ENCODE data around the gene PELI3. TPM values are rescaled to one million over a fixed set of nuclear protein-coding genes. Genes with fewer than 3 reads are reported as not detected.

Gene PELI3
- polyA plus RNA-seq, 10 donors, result 4.2 to 6.3 (median 5.8) TPM

DNA sequence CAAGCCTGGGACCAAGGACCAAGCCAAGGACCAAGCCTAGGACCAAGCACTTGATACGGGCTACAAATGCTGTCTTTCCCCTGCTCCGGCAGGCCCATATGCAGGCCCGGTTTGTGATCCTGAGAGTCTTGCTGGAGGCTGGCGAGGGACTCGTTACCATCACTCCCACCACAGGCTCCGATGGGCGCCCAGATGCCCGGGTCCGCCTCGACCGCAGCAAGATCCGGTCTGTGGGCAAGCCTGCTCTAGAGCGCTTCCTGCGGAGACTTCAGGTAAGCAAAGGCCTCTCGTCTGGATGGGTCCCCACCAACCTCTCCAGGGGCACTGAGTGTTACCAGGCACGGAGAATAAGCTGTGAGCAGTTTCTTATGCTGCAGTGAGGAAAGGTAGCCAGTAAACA, 30.5 kb downstream of the PELI3 start:
- no peak for DNase-seq

DNA sequence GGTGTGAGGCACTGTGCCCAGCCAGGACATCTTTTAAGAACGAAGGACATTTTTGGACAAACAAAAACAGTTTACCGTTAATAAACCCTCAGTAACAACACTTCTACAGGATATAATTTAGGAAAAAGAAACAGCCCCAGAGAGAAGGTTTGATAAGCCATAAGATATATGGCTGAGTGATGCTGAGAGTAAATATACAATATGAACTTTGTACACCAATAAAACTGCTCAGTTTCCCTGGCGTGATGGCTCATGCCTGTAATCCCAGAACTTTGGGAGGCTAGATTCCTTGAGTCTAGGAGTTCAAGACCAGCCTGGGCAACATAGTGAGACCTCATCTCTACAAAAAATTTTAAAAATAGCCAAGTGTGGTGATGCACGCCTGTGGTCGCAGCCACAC, 31.8 kb downstream of the PELI3 start:
- no peak for DNase-seq

- no peak for DNase-seq
Measured at GRCh38 chr11:66505276-66505816, 38.6 kb downstream of the PELI3 start.

GRCh38 chr11:66509131-66509561, 42.4 kb downstream of the PELI3 start:
- peak; percentile 3 to 33 (median 5) for DNase-seq

DNA sequence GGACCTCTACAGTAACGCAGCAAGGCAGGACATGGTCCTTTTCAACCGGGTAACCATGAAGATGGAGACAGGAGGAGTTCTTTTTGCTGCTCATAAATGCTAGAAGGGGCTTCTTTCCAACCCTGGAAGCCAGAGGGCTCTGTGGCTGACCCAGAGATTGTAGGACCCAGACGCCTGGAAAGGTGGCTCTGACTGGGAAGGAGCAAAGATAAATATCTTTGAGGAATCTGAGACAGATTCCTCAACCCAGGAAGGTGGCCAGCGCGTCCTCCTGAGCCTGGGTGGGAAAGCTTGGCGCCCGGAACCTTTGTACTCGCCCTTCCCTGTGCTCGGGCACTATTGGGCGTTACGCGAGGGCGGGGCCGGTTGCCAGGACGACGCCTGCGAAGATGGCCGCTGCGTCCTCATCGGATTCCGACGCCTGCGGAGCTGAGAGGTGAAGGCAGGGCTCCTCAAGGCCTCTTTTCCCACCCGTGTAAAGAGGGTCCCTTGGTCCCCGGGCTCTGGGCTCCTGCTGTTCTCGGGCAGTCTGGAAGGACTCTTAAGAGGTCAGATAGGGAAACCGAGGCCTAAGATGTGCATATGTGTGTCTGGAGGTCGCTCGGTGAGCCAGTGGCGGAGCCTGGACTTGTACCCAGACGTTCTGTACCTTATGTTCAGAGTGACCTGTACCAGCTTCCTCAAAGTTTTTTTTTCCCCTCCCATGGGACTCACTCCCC, 43.7 kb downstream of the PELI3 start, which contains the start of gene BBS1:
BBS1 (plus strand) TSS at position 365 of the 719 bp plus-strand sequence; CDS start at position 390, 25 bp downstream.
- peak; percentile 79 to 96 (median 91) for DNase-seq

GRCh38 chr11:66510990-66511339, 44.3 kb downstream of the PELI3 start:
- no peak for DNase-seq

DNA sequence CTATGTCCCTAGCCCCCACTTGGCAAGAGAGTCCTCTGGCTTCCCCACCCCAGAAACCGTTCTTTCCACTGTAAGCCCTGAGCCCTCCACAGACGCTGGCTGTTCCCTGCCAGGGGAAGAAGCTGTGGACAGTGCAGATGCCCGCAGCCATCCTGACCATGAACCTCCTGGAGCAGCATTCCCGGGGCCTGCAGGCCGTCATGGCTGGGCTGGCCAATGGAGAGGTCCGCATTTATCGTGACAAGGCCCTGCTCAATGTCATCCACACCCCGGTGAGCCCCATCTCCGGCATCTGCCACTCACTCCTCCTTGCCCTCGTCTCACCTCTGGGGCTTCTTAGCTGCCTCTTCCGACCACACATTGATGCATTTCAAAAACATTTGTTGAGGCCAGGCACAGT, 56.9 kb downstream of the PELI3 start:
- no peak for DNase-seq

DNA sequence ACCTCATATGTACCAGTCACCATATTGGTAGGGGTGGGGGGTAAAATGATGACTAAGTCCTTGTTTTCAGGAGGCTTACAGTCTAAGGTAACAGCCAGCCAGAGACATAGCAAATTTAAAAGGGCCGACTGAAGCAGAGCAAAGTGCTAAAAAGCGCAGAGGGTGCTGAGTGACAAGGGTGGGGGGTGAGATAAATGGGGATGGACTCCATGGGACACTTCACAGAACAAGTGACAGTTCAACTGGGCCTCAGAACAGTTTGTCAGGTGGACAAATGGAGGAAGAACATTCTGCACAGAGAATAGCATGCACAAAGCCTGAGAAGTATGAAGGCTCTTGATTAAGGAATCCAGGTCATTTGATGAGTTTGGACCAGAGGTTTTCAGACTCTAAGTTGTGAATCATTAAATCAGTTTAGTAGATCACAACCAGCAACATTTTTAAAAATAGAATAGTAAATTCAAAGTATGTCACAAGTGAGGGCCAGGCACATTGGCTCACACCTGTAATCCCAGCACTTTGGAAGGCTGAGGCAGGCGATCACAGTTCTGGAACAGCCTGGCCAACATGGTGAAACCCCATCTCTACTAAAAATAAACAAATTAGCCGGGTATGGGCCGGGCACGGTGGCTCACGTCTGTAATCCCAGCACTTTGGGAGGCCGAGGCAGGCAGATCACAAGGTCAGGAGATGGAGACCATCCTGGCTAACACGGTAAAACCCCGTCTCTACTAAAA, 57.8 kb downstream of the PELI3 start:
- DNase-seq, result no peak

Other genes with a start within 250 kb of the PELI3 start
- 10 to 100 TPM; 14.6 to 17.3 (median 16.0) TPM for gene KLC2, start 209.2 kb upstream of the PELI3 start, polyA plus RNA-seq (ENCODE audit: insufficient read length in 10 of 10)
- gene RAB1B, start 198.3 kb upstream of the PELI3 start, polyA plus RNA-seq (ENCODE audit: insufficient read length in 10 of 10), result 100 to 1,000 TPM in 1 of 10 donors, 10 to 100 TPM in 9; 74.8 to 101 (median 86.7) TPM
- gene CNIH2, start 188.7 kb upstream of the PELI3 start, polyA plus RNA-seq (ENCODE audit: insufficient read length in 10 of 10), result 1 to 10 TPM; 2.2 to 5.3 (median 3.9) TPM
- gene YIF1A, start 177.8 kb upstream of the PELI3 start, polyA plus RNA-seq (ENCODE audit: insufficient read length in 10 of 10), result 10 to 100 TPM; 33.5 to 59.4 (median 44.9) TPM
- under 1 TPM in 1 of 10 donors, not detected in 9; 0.08 TPM for gene TMEM151A, start 175.0 kb upstream of the PELI3 start, polyA plus RNA-seq (ENCODE audit: insufficient read length in 10 of 10)
- 100 to 1,000 TPM in 4 of 10 donors, 10 to 100 TPM in 6; 68.8 to 142 (median 96.3) TPM for gene CD248, start 149.9 kb upstream of the PELI3 start, polyA plus RNA-seq (ENCODE audit: insufficient read length in 10 of 10)
- 1 to 10 TPM; 3.9 to 8.1 (median 6.0) TPM for gene RIN1, start 130.5 kb upstream of the PELI3 start, polyA plus RNA-seq (ENCODE audit: insufficient read length in 10 of 10)
- 10 to 100 TPM; 17.6 to 23.3 (median 19.3) TPM for gene BRMS1, start 121.8 kb upstream of the PELI3 start, polyA plus RNA-seq (ENCODE audit: insufficient read length in 10 of 10)
- 10 to 100 TPM; 16.9 to 25.0 (median 21.3) TPM for gene B4GAT1, start 119.3 kb upstream of the PELI3 start, polyA plus RNA-seq (ENCODE audit: insufficient read length in 10 of 10)
- 10 to 100 TPM; 14.5 to 30.4 (median 24.5) TPM for gene SLC29A2, start 95.1 kb upstream of the PELI3 start, polyA plus RNA-seq (ENCODE audit: insufficient read length in 10 of 10)
- under 1 TPM; 0.05 to 0.58 (median 0.14) TPM for gene NPAS4, start 45.9 kb upstream of the PELI3 start, polyA plus RNA-seq (ENCODE audit: insufficient read length in 10 of 10)
- gene MRPL11, start 28.1 kb upstream of the PELI3 start, polyA plus RNA-seq (ENCODE audit: insufficient read length in 10 of 10), result 10 to 100 TPM; 43.8 to 58.6 (median 50.7) TPM
- 10 to 100 TPM; 18.5 to 24.1 (median 20.9) TPM for gene DPP3, start 13.5 kb downstream of the PELI3 start, polyA plus RNA-seq (ENCODE audit: insufficient read length in 10 of 10)
- 10 to 100 TPM; 11.6 to 31.7 (median 18.2) TPM for gene BBS1, start 43.7 kb downstream of the PELI3 start, polyA plus RNA-seq (ENCODE audit: insufficient read length in 10 of 10)
- gene ZDHHC24, start 79.1 kb downstream of the PELI3 start, polyA plus RNA-seq (ENCODE audit: insufficient read length in 10 of 10), result 1 to 10 TPM; 2.8 to 4.6 (median 3.6) TPM
- gene ACTN3, start 80.0 kb downstream of the PELI3 start, polyA plus RNA-seq (ENCODE audit: insufficient read length in 10 of 10), result 100 to 1,000 TPM in 3 of 10 donors, 10 to 100 TPM in 6, 1 to 10 TPM in 1; 6.4 to 159 (median 82.9) TPM
- 10 to 100 TPM; 21.3 to 39.9 (median 27.2) TPM for gene CTSF, start 101.7 kb downstream of the PELI3 start, polyA plus RNA-seq (ENCODE audit: insufficient read length in 10 of 10)
- under 1 TPM in 6 of 10 donors, not detected in 4; 0.10 to 0.18 (median 0.13) TPM for gene CCDC87, start 126.2 kb downstream of the PELI3 start, polyA plus RNA-seq (ENCODE audit: insufficient read length in 10 of 10)
- 10 to 100 TPM; 27.3 to 47.6 (median 31.5) TPM for gene CCS, start 126.3 kb downstream of the PELI3 start, polyA plus RNA-seq (ENCODE audit: insufficient read length in 10 of 10)
- gene RBM14, start 149.7 kb downstream of the PELI3 start, polyA plus RNA-seq (ENCODE audit: insufficient read length in 10 of 10), result 10 to 100 TPM; 32.0 to 50.8 (median 39.0) TPM
- 100 to 1,000 TPM; 123 to 167 (median 133) TPM for gene RBM4, start 171.8 kb downstream of the PELI3 start, polyA plus RNA-seq (ENCODE audit: insufficient read length in 10 of 10)
- 10 to 100 TPM; 26.5 to 46.8 (median 34.4) TPM for gene RBM4B, start 211.0 kb downstream of the PELI3 start, polyA plus RNA-seq (ENCODE audit: insufficient read length in 10 of 10)

Data from muscle of back (tissue), 11 donors.